A673 (cell line): ENCODE results near the gene SSR4. TPM values are rescaled to one million over a fixed set of nuclear protein-coding genes. Genes with fewer than 3 reads are reported as not detected.

Experiments used
- BruUV-seq: library from RNA; stranded (reverse); fragments of 400-500 nt; replicated peaks from 2 replicates; lab custom pipeline; 2021; lab: Mats Ljungman, UMichigan
- CTCF ChIA-PET: fragments of 300-600 bp; sonication (Branson Sonifier 250); formaldehyde crosslinking; loops from one replicate; lab custom pipeline; 2022; ENCODE audit warnings: antibody characterized with exemption; lab: Charles Lee
- POLR2A ChIA-PET: fragments of 300-600 bp; sonication (Branson Sonifier 250); formaldehyde crosslinking; loops from one replicate; lab custom pipeline; 2022; ENCODE audit warnings: antibody characterized with exemption; ENCODE audit not compliant: low non-redundant PET; lab: Charles Lee
- DNase-seq: peaks from one replicate; pipeline ENCODE4 v3.0.0-alpha.2; 2015; ENCODE audit warnings: low spot score
- H3K27ac ChIP-seq: fragments of 200-600 bp; sonication (generic); 2 replicates; pipeline ENCODE4 v1.5.1; 2016; ENCODE audit warnings: mixed run types, low read depth, mild to moderate bottlenecking, mixed read lengths, antibody characterized with exemption, low read length; ENCODE audit not compliant: poor library complexity, severe bottlenecking
- H3K27me3 ChIP-seq: fragments of 200-600 bp; sonication (generic); replicated peaks from 2 replicates; pipeline ENCODE4 v1.6.1; 2017; ENCODE audit warnings: mixed run types, low read depth, mild to moderate bottlenecking, mixed read lengths, antibody characterized with exemption, low read length; ENCODE audit not compliant: insufficient read depth, poor library complexity
- H3K36me3 ChIP-seq: fragments of 200-600 bp; sonication (generic); 2 replicates; pipeline ENCODE4 v1.6.1; 2016; ENCODE audit warnings: mixed run types, mild to moderate bottlenecking, mixed read lengths, antibody characterized with exemption, low read length; ENCODE audit not compliant: insufficient read depth, poor library complexity, severe bottlenecking
- H3K4me1 ChIP-seq: fragments of 200-600 bp; sonication (generic); 2 replicates; pipeline ENCODE4 v1.6.1; 2017; ENCODE audit warnings: mixed run types, mild to moderate bottlenecking, mixed read lengths, antibody characterized with exemption, low read length; ENCODE audit not compliant: insufficient read depth, poor library complexity, severe bottlenecking
- H3K4me3 ChIP-seq: fragments of 200-600 bp; sonication (generic); 2 replicates; pipeline ENCODE4 v1.5.1; 2016; ENCODE audit warnings: low read depth, mixed run types, mild to moderate bottlenecking, mixed read lengths, low read length; ENCODE audit not compliant: poor library complexity, severe bottlenecking
- H3K9me3 ChIP-seq: fragments of 200-600 bp; sonication (generic); 2 replicates; pipeline ENCODE4 v1.6.1; 2016; ENCODE audit warnings: mixed run types, low read depth, mild to moderate bottlenecking, mixed read lengths, antibody characterized with exemption, low read length; ENCODE audit not compliant: poor library complexity, severe bottlenecking
- CTCF ChIP-seq: fragments of 300-800, 200-600 bp; sonication (generic); conservative IDR thresholded peaks from 2 replicates; pipeline ENCODE4 v1.5.1; 2017; ENCODE audit warnings: low read depth, mild to moderate bottlenecking, antibody characterized with exemption, low read length, moderate library complexity, mixed read lengths
- EZH2 ChIP-seq: fragments of 200-600 bp; sonication (generic); IDR thresholded peaks from 2 replicates; pipeline ENCODE4 v1.6.1; 2017; ENCODE audit warnings: borderline replicate concordance, low read depth, mild to moderate bottlenecking, mixed read lengths, antibody characterized with exemption, low read length; ENCODE audit not compliant: poor library complexity, severe bottlenecking
- intact Hi-C: fragments of 100-400 bp; cut with micrococcal nuclease; formaldehyde crosslinking; loops from one replicate; pipeline ENCODE4 v1.10.0; 2022; ENCODE audit not compliant: unreplicated experiment
- total RNA-seq: library from RNA; stranded (reverse); gene quantifications from 2 replicates; pipeline ENCODE4 v1.2.3, GENCODE V29; 2021

SSR4 gene
- total RNA-seq, 1 experiment from 2014 or later, result 214 TPM

DNA sequence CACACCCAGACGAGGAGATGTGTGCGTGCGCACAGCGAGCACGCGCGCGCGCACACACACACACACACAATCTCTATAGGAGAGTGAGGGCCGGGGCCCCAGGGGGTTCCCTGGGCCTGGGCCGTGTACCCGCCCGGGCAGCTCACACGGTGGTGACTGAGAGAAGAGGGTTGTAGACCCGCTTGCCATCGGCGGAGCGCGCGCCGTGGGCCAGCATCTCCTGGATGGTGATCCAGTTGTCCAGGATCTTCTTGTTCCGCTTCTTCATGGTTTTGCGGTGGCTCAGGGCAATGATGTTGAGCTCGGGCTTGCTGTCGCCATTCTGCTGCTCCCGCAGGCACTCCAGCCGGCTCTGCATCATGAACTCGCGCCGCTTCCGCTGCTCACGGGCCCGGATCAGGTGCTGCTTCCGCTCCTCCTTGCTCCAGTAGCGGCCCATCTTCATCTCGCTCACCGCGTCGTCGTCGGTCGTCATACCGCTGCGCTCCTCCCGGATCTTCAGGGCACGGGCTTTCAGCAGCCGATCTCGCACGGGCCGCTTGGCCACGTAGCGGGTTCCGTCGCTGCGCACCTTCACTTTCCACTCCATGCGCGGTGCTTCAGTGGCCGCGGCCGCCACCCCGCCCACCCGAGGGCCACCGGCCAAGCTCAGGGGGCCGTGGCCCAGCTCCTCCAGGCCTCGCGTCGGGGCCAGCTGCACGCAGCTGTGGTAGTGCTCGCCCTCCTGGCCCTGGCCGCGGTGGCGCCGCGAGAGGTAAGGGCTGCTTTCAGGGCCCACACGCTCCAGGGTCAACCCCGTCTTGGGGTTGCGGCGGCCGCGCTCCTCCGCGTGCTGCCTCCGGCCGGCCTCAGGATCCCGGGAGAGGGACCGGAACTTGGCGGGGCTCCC lies 9.0 kb downstream of the SSR4 start:
- H3K4me1 ChIP-seq, result no peaks in the 10 kb centered on the region
- H3K27me3 ChIP-seq, result no peaks in the 10 kb centered on the region
- ChIA-PET POLR2A (no interaction called here), CTCF (no interaction called here)
- H3K36me3 ChIP-seq, result peaks cover 2% of the 10 kb centered on the region
- no TSS peak for BruUV-seq
- no peak overlapping the region for H3K4me3 ChIP-seq
- intact Hi-C loops, result no loop called here
- H3K27ac ChIP-seq, result no peak overlapping the region
- H3K9me3 ChIP-seq, result no peaks in the 10 kb centered on the region
- no peak for DNase-seq
- TF ChIP-seq CTCF (no peak), EZH2 (no peak)

DNA sequence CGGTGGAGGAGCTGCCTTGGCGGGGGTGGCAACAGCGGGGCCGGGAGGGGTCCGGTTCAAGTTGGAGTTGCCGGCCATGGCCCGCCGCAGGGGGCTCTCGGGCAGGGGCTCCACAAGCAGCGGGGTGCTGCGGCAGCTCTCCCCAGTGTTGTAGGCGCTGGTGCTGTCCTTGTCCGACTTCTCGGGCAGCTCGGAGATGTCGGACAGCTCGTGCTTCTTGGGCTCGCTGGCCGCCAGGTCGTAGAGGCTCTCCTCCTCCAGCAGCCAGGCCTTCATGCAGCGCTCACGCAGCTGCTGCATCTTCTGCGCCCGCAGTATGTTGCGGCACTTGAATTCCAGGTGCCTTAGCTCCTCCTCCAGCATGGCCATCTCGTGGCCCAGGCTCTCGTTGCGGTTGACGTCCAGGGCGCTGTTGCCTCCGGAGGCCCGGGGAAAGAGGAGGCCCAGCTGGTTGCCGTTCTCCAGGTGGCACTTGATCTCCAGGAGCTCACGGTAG lies 9.7 kb downstream of the SSR4 start:
- TF ChIP-seq EZH2 (no peak), CTCF (no peak)
- ChIA-PET CTCF (no interaction called here), POLR2A (no interaction called here)
- intact Hi-C loops, result no loop called here
- H3K36me3 ChIP-seq, result no peaks in the 10 kb centered on the region
- H3K4me3 ChIP-seq, result no peak overlapping the region
- no peaks in the 10 kb centered on the region for H3K4me1 ChIP-seq
- DNase-seq, result no peak
- BruUV-seq, result no TSS peak
- no peaks in the 10 kb centered on the region for H3K27me3 ChIP-seq
- no peak overlapping the region for H3K27ac ChIP-seq
- H3K9me3 ChIP-seq, result no peaks in the 10 kb centered on the region

- no peak overlapping the region for H3K27ac ChIP-seq
- intact Hi-C loops, result no loop called here
- no peak overlapping the region for H3K4me3 ChIP-seq
- no peaks in the 10 kb centered on the region for H3K27me3 ChIP-seq
- H3K9me3 ChIP-seq, result no peaks in the 10 kb centered on the region
- H3K36me3 ChIP-seq, result no peaks in the 10 kb centered on the region
- BruUV-seq, result no TSS peak
- ChIA-PET CTCF (no interaction called here), POLR2A (no interaction called here)
- no peak for DNase-seq
- TF ChIP-seq EZH2 (no peak), CTCF (no peak)
- H3K4me1 ChIP-seq, result no peaks in the 10 kb centered on the region
These were observed 10.2 kb downstream of the SSR4 start for GRCh38 chrX:153804621-153805020.
